ENCODE data around the gene RBM8A.

DNA sequence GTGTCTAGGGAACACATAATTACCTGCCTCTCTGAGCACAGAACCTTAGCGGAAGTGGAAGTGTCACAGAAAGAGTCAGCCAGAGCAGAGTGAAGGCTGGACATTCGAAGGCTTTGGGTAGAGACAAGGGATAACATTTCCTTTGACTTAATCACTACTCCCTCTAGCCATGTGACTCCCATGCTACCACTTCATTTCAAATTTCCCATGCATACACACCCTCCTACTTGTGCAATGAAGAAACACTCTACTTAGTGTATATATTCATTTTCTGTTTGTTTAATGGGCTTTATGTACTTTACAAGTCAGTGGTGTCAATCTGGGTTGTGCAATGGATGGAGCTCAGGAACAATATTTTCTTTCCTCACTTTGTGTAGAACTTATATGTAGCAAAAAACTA is 48.6 kb downstream of the RBM8A start:
- TF ChIP-seq POLR2A (IDR thresholded peaks at IDR 0.05) (no peak), POLR2AphosphoS5 (IDR thresholded peaks at IDR 0.05) (no peak)

Measured in gastroesophageal sphincter (tissue), 2 donors.